Hepatocyte (in vitro differentiated cells): ENCODE results near the gene ADGRB2. TPM values are rescaled to one million over a fixed set of nuclear protein-coding genes. Genes with fewer than 3 reads are reported as not detected.

ENCODE experiments used
- DNase-seq: peaks from one replicate; pipeline ENCODE4 v3.0.0-alpha.2; 2016; ENCODE audit warnings: low spot score
- H2AFZ ChIP-seq: fragments of 200-600 bp; sonication (generic); 2 replicates; pipeline ENCODE4 v1.6.0; 2016; ENCODE audit warnings: antibody characterized with exemption, mild to moderate bottlenecking
- H3K27ac ChIP-seq: fragments of 200-600 bp; sonication (generic); 2 replicates; pipeline ENCODE4 v1.5.1; 2016; ENCODE audit warnings: mild to moderate bottlenecking
- H3K27me3 ChIP-seq: fragments of 200-600 bp; sonication (generic); 2 replicates; pipeline ENCODE4 v1.6.1; 2016
- H3K36me3 ChIP-seq: fragments of 200-600 bp; sonication (generic); replicated peaks from 2 replicates; pipeline ENCODE4 v1.5.1; 2016; ENCODE audit warnings: low read depth; ENCODE audit not compliant: insufficient read depth
- H3K4me1 ChIP-seq: fragments of 200-600 bp; sonication (generic); 2 replicates; pipeline ENCODE4 v1.5.1; 2016; ENCODE audit warnings: mild to moderate bottlenecking, moderate library complexity; ENCODE audit not compliant: insufficient read depth
- H3K4me2 ChIP-seq: fragments of 200-600 bp; sonication (generic); 2 replicates; pipeline ENCODE4 v1.6.0; 2016
- H3K4me3 ChIP-seq: fragments of 200-600 bp; sonication (generic); 2 replicates; pipeline ENCODE4 v1.5.1; 2016; ENCODE audit warnings: mild to moderate bottlenecking
- H3K79me2 ChIP-seq: fragments of 200-600 bp; sonication (generic); 2 replicates; pipeline ENCODE4 v1.6.0; 2017; ENCODE audit warnings: mild to moderate bottlenecking
- H3K9me2 ChIP-seq: fragments of 200-600 bp; sonication (generic); replicated peaks from 2 replicates; pipeline ENCODE4 v1.6.0; 2017; ENCODE audit warnings: mild to moderate bottlenecking; ENCODE audit not compliant: insufficient read depth
- H3K9me3 ChIP-seq: fragments of 200-600 bp; sonication (generic); 2 replicates; pipeline ENCODE4 v1.5.1; 2016; ENCODE audit warnings: low read depth, mild to moderate bottlenecking
- H4K20me1 ChIP-seq: fragments of 200-600 bp; sonication (generic); 2 replicates; pipeline ENCODE4 v1.6.0; 2016; ENCODE audit warnings: mild to moderate bottlenecking; ENCODE audit not compliant: insufficient read depth, poor library complexity, severe bottlenecking
- CTCF ChIP-seq: fragments of 200-600 bp; sonication (generic); IDR thresholded peaks from 2 replicates; pipeline ENCODE4 v1.5.1; 2016; ENCODE audit warnings: antibody characterized with exemption, mild to moderate bottlenecking; ENCODE audit not compliant: poor library complexity
- EZH2 ChIP-seq: fragments of 200-600 bp; sonication (generic); IDR thresholded peaks from 2 replicates; pipeline ENCODE4 v1.6.1; 2016; ENCODE audit warnings: antibody characterized with exemption, mild to moderate bottlenecking, borderline replicate concordance
- EZH2phosphoT487 ChIP-seq: fragments of 200-600 bp; sonication (generic); IDR thresholded peaks from one replicate; pipeline ENCODE4 v1.6.1; 2018; ENCODE audit warnings: antibody characterized with exemption, mild to moderate bottlenecking, low read depth, moderate library complexity; ENCODE audit not compliant: unreplicated experiment, severe bottlenecking
- WGBS: methylation state at CpG from one replicate; pipeline ENCODE4 v1.1.6; 2016; ENCODE audit warnings: low lambda C conversion rate; ENCODE audit errors: missing lambda C conversion rate; 5-methylcytosine and 5-hydroxymethylcytosine counted together
- polyA plus RNA-seq: library from polyadenylated mRNA; unstranded; fragments of >200 nt; fragmentation: Nextera tagmentation; extraction: Ambion mirVana; gene quantifications from 2 replicates; pipeline ENCODE4 v1.2.1, GENCODE V29; 2016
- total RNA-seq: library from RNA; depleted of rRNA; stranded (reverse); fragments of >200 nt; gene quantifications from 2 replicates; pipeline ENCODE4 v1.2.3, GENCODE V29; 2014

The ADGRB2 gene
- total and polyA plus RNA-seq, 2 experiments from 2014 or later = 7.7 to 10.5 TPM

DNA sequence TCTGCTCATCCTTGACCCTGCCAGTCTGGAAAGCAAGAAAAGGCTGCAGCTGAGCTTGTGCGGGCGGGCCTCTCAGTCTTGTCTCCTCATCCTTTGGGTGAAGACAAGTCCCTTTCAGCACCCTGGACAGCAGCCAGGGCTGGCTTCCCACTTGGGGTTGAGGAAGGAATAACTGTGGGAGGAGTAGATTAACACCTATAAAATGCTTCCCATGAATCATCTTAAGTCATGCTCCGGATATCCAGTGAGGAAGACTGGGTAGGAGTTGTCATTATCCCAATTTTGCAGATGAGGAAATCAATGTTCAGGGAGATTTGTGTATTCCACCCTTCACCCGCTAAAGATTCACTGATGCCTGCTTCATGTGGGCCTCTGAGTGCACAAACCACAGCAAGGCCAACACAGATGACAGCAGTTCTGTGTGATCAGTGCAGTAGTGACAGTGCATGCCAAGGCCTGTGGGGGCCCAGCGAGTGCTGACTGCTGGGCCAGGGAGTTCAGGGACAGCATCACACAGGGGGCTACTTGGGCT lies 40.2 kb downstream of the ADGRB2 start:
- WGBS = 55% methylated on average over 5 of the region's 5 CpGs
- H3K4me2 ChIP-seq = no peak overlapping the region
- peak; percentile 91 for DNase-seq
- H3K27me3 ChIP-seq = no peaks in the 10 kb centered on the region
- H3K9me3 ChIP-seq = no peaks in the 10 kb centered on the region
- no peaks in the 10 kb centered on the region for H3K9me2 ChIP-seq
- H3K79me2 ChIP-seq = no peaks in the 10 kb centered on the region
- H2AFZ ChIP-seq = no peak overlapping the region
- H3K36me3 ChIP-seq = no peaks in the 10 kb centered on the region
- no peak overlapping the region for H3K27ac ChIP-seq
- TF ChIP-seq EZH2phosphoT487 (no peak), EZH2 (no peak), CTCF (no peak)
- H4K20me1 ChIP-seq = no peaks in the 10 kb centered on the region
- no peaks in the 10 kb centered on the region for H3K4me1 ChIP-seq
- no peak overlapping the region for H3K4me3 ChIP-seq

GRCh38 chr1:31718327-31718897 lies 45.7 kb downstream of the ADGRB2 start:
- Histone ChIP-seq H3K9me2 (no peaks in the 10 kb centered on the region), H3K36me3 (no peaks in the 10 kb centered on the region), H3K79me2 (no peaks in the 10 kb centered on the region), H3K27ac (no peak overlapping the region), H3K4me2 (no peak overlapping the region), H3K27me3 (no peaks in the 10 kb centered on the region), H4K20me1 (no peaks in the 10 kb centered on the region), H3K9me3 (no peaks in the 10 kb centered on the region), H3K4me1 (peaks cover 19% of the 10 kb centered on the region), H3K4me3 (no peak overlapping the region), H2AFZ (no peak overlapping the region)
- 71% methylated on average over 4 of the region's 4 CpGs for WGBS
- no peak for DNase-seq
- TF ChIP-seq CTCF (no peak), EZH2 (no peak)

DNA sequence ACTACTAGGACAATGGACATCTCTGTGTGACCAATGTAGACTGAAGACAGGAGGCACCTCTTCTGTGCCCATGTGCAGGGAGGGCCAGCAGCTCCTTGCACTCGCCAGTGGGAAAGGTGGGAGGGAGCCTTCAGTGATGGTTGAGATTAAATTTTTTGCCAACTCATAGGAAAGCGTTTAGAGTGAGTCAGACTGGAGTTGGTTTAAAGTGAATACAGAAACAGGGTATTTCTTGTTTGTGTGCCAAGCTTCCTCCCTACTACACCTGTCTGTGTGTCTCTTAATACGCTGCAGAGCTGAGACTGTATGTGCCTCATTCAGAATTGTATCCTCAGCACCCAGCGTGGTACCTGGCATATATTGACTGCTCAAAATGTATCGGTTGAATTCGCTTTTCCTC lies 46.8 kb downstream of the ADGRB2 start:
- no peak for DNase-seq
- H3K9me3 ChIP-seq = no peaks in the 10 kb centered on the region
- no peaks in the 10 kb centered on the region for H4K20me1 ChIP-seq
- no peaks in the 10 kb centered on the region for H3K27me3 ChIP-seq
- no peaks in the 10 kb centered on the region for H3K79me2 ChIP-seq
- H3K4me2 ChIP-seq = no peak overlapping the region
- no peak overlapping the region for H3K4me3 ChIP-seq
- no peaks in the 10 kb centered on the region for H3K9me2 ChIP-seq
- no peak overlapping the region for H3K27ac ChIP-seq
- no peak for TF ChIP-seq CTCF
- no peak for TF ChIP-seq EZH2phosphoT487
- TF ChIP-seq EZH2 = no peak
- no peak overlapping the region for H2AFZ ChIP-seq
- WGBS = 89% methylated on average over 6 of the region's 6 CpGs
- no peaks in the 10 kb centered on the region for H3K36me3 ChIP-seq
- peaks cover 29% of the 10 kb centered on the region for H3K4me1 ChIP-seq

GRCh38 chr1:31715873-31716220 lies 48.3 kb downstream of the ADGRB2 start:
- TF ChIP-seq CTCF = no peak
- no peak for TF ChIP-seq EZH2phosphoT487
- no peak for TF ChIP-seq EZH2
- Histone ChIP-seq H3K4me2 (peak overlapping the region; percentile 87), H3K27me3 (no peaks in the 10 kb centered on the region), H3K27ac (peak overlapping the region; percentile 62), H3K79me2 (no peaks in the 10 kb centered on the region), H3K4me1 (peaks cover 37% of the 10 kb centered on the region), H3K36me3 (no peaks in the 10 kb centered on the region), H3K9me3 (no peaks in the 10 kb centered on the region), H3K9me2 (no peaks in the 10 kb centered on the region), H2AFZ (no peak overlapping the region), H3K4me3 (no peak overlapping the region), H4K20me1 (no peaks in the 10 kb centered on the region)
- 11% methylated on average over 7 of the region's 7 CpGs for WGBS
- no peak for DNase-seq
